Esophagus squamous epithelium (tissue), 4 donors: ENCODE data around the gene TOR4A.

Experiments
- POLR2A ChIP-seq, 4 donors: fragments of 450-650 bp; IDR thresholded peaks; one replicate each; pipeline ENCODE4 v1.6.1; 2017; ENCODE audit warnings: antibody characterized with exemption in 4 of 4, mild to moderate bottlenecking in 4 of 4, moderate library complexity in 3 of 4
- TF ChIP-seq, protein P1 (sequence below), 6 experiments: fragments of 450-650 bp in 4 of 6; fragments of 200-600 bp in 2 of 6; sonication (generic) in 2 of 6; IDR thresholded peaks; one replicate each; pipeline ENCODE4 v1.5.1; 2016 to 2019; ENCODE audit warnings: antibody characterized with exemption in 6 of 6, mild to moderate bottlenecking in 4 of 6, moderate library complexity in 4 of 6

- TF ChIP-seq POLR2A (IDR thresholded peaks at IDR 0.05) = no peak
- TF ChIP-seq, protein P1, sequence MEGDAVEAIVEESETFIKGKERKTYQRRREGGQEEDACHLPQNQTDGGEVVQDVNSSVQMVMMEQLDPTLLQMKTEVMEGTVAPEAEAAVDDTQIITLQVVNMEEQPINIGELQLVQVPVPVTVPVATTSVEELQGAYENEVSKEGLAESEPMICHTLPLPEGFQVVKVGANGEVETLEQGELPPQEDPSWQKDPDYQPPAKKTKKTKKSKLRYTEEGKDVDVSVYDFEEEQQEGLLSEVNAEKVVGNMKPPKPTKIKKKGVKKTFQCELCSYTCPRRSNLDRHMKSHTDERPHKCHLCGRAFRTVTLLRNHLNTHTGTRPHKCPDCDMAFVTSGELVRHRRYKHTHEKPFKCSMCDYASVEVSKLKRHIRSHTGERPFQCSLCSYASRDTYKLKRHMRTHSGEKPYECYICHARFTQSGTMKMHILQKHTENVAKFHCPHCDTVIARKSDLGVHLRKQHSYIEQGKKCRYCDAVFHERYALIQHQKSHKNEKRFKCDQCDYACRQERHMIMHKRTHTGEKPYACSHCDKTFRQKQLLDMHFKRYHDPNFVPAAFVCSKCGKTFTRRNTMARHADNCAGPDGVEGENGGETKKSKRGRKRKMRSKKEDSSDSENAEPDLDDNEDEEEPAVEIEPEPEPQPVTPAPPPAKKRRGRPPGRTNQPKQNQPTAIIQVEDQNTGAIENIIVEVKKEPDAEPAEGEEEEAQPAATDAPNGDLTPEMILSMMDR (IDR thresholded peaks at IDR 0.05) = no peak
Observed at GRCh38 chr9:137230705-137231371, 46.7 kb upstream of the TOR4A start, which contains the start of gene SLC34A3.
